Measurements from ENCODE around the gene ARHGAP42.
"Not testable (repeated sequence)": the region's sequence is repeated elsewhere in the genome, so short reads cannot be mapped to it uniquely, and the experiment has no call there.

The ARHGAP42 gene

GRCh38 chr11:100990931-100991330 lies 303.8 kb downstream of the ARHGAP42 start:
- DNase-seq = no peak

- DNase-seq = no peak
Measured at GRCh38 chr11:100991541-100991940, 304.5 kb downstream of the ARHGAP42 start.

GRCh38 chr11:100994966-100995365 lies 307.9 kb downstream of the ARHGAP42 start:
- no peak for DNase-seq

GRCh38 chr11:100999756-101000155 lies 312.7 kb downstream of the ARHGAP42 start:
- DNase-seq = no peak

- DNase-seq = no peak
Measured at GRCh38 chr11:101003468-101003867, 316.4 kb downstream of the ARHGAP42 start.

GRCh38 chr11:101008961-101009689 lies 322.0 kb downstream of the ARHGAP42 start:
- DNase-seq = no peak

GRCh38 chr11:101009690-101010055 lies 322.6 kb downstream of the ARHGAP42 start:
- DNase-seq = no peak

- DNase-seq = peak; percentile 77
Measured at GRCh38 chr11:101010899-101011298, 323.8 kb downstream of the ARHGAP42 start.

GRCh38 chr11:101011881-101012280 lies 324.8 kb downstream of the ARHGAP42 start:
- no peak for DNase-seq

- DNase-seq = not testable (repeated sequence)
Measured at GRCh38 chr11:101013702-101014101, 326.6 kb downstream of the ARHGAP42 start.

GRCh38 chr11:101014600-101015285 lies 327.7 kb downstream of the ARHGAP42 start:
- DNase-seq = no peak

GRCh38 chr11:101019870-101020269 lies 332.8 kb downstream of the ARHGAP42 start:
- no peak for DNase-seq

GRCh38 chr11:101022256-101022655 lies 335.2 kb downstream of the ARHGAP42 start:
- no peak for DNase-seq

GRCh38 chr11:101028644-101029043 lies 341.6 kb downstream of the ARHGAP42 start:
- no peak for DNase-seq

GRCh38 chr11:101030015-101030414 lies 342.9 kb downstream of the ARHGAP42 start:
- no peak for DNase-seq

- DNase-seq = no peak
Measured at GRCh38 chr11:101030692-101031091, 343.6 kb downstream of the ARHGAP42 start.

GRCh38 chr11:101031713-101032112 lies 344.6 kb downstream of the ARHGAP42 start:
- no peak for DNase-seq

GRCh38 chr11:101032991-101033390 lies 345.9 kb downstream of the ARHGAP42 start:
- no peak for DNase-seq

GRCh38 chr11:101034076-101034475 lies 347.0 kb downstream of the ARHGAP42 start:
- DNase-seq = peak; percentile 64

- DNase-seq = no peak
Measured at GRCh38 chr11:101035872-101036271, 348.8 kb downstream of the ARHGAP42 start.

Data from islet precursor cell (in vitro differentiated cells).